NCI-H2196 (cell line): ENCODE data around the gene AOPEP.
"Not testable (repeated sequence)": the region's sequence is repeated elsewhere in the genome, so short reads cannot be mapped to it uniquely, and the experiment has no call there.

ENCODE experiments used
- DNase-seq: peaks from one replicate; lab custom pipeline; 2025; ENCODE audit not compliant: unreplicated experiment; lab: John Stamatoyannopoulos, UW

Gene AOPEP

GRCh38 chr9:94840738-94841137 lies 114.2 kb downstream of the AOPEP start:
- no peak for DNase-seq

DNA sequence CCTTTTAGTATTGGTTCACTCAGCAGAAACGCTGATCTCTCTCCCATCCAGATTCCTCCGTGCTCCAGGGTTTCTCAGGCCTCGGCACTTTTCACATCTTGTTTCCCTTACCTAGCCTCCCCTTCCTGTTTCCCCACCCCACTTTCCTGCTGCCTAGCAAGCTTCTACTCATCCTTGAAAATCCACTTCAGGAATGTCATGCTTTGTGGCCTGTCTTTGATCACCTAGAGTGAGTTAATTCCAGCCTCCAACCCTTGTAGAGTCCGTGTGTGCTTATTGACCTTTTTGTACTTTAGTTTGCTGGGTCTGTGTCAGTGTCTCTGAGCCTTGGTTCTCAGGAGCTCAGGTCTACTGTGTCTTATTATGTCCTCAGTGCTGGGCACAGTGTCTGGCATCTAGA lies 116.6 kb downstream of the AOPEP start:
- DNase-seq, result no peak

DNA sequence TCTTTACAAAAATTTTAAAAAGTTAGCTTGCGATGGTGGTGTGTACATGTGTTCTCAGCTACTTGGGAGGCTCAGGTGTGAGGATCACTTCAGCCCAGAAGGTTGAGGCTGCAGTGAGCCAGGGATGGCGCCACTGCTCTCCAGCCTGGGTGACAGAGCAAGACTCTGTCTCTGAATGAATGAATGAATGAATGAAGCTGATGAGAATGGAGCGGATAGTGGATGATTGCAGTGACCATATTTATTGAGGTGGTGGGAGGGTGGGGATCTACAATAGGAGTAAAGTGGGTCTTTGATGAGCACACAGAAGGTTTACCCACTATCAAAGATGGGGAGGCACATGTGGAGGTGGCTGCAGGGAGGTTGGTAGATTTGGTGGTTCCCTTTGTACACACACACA lies 120.2 kb downstream of the AOPEP start:
- DNase-seq, result no peak

- no peak for DNase-seq
These were observed 121.0 kb downstream of the AOPEP start for GRCh38 chr9:94847486-94847885.

GRCh38 chr9:94848791-94849190 lies 122.3 kb downstream of the AOPEP start:
- not testable (repeated sequence) for DNase-seq

- no peak for DNase-seq
These were observed 124.3 kb downstream of the AOPEP start for GRCh38 chr9:94850540-94851434.

GRCh38 chr9:94851467-94851866 lies 125.0 kb downstream of the AOPEP start:
- no peak for DNase-seq

- no peak for DNase-seq
These were observed 125.4 kb downstream of the AOPEP start for GRCh38 chr9:94851892-94852291.

GRCh38 chr9:94852373-94852772 lies 125.9 kb downstream of the AOPEP start:
- no peak for DNase-seq

DNA sequence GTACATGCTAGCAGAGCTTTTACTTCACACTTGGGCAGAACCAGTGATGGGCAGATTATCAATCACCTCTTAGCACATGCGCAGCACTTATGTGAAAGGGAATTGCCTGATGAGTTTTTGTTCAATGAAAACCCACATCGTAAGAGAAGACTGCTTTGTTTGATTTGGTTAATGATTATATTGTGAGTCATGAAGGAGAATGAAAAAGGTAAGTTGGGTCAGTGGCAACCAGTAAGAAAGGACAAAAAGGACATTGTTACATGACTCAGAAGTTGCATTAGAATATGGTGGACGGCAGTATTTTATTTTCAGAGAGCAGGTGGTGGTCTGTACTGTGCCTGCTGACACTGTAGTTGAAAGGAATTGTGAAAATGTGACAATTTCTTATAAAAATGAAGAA lies 127.4 kb downstream of the AOPEP start:
- no peak for DNase-seq

- DNase-seq, result no peak
These were observed 129.4 kb downstream of the AOPEP start for GRCh38 chr9:94855903-94856302.

DNA sequence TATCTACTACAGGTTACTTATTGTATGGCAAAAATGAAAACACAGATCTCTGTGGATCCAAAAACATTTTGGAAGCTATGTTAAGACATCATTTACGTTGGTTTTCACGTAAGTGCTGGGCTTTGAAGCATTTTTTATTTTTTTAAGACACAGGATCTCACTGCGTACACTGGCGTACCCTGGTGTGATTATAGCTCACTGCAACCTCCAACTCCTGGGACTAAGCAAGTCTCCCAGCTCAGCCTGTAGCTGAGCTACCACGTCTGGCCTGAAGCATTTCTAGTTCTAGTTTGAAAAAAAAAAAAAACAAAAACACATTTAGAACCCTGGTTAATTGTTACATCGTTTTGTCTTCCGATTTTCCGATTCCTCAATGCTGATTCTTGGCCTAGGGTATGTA lies 131.3 kb downstream of the AOPEP start:
- DNase-seq, result no peak

GRCh38 chr9:94859226-94859625 lies 132.7 kb downstream of the AOPEP start:
- no peak for DNase-seq

- no peak for DNase-seq
These were observed 133.4 kb downstream of the AOPEP start for GRCh38 chr9:94859891-94860290.

GRCh38 chr9:94860678-94861588 lies 134.4 kb downstream of the AOPEP start:
- DNase-seq, result peak; percentile 86

DNA sequence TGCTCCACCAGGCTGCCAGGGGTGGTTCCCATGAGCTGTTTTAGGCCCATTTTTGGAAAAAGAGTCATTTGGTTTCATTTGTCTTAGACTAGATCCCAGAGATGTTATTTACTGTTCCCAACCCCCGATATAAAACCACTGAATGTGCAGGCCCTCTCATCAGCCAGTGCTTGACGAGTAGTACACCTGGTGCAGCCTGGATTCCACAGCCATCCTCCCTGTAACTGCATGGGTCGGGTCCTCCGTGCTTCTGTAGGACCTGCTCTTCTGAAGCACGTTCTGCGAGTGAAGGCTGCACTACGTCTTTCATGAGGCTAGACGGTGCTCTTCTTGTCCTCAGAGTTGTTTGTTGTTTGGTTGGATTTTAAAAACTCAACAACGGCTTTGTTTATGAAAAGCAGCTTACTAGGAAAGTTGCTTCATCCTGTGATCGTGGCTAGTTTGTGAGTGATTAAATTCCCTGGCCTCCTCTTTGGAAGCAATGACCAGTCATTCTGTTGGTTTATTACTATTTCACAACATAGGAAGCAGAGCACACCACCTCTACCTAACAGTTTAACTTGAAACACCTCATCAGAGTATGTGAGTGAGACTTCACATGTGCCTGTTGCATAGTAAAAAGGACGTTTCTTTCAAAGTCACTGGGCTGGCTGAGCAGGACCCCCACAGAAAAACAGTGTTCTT lies 135.2 kb downstream of the AOPEP start:
- peak; percentile 90 for DNase-seq

DNA sequence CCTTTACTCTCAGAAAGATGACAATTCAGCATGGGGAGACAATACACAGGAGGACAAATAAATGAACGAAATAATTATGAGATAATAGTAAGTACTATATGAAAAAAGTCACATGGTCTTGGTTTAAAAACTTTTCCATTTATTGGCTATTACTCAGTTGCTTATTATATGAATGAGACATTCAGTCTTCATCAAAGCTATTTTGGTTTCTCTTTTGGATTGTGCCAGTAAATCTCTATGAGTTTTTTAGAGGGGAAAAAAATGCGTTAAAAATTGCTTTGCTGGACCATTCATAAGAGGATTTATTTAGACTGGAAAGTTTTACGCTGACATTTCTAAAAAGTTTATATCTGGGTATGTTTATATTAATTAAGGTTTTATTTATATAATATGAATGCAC lies 137.7 kb downstream of the AOPEP start:
- DNase-seq, result no peak

- no peak for DNase-seq
These were observed 138.5 kb downstream of the AOPEP start for GRCh38 chr9:94864862-94865509.

DNA sequence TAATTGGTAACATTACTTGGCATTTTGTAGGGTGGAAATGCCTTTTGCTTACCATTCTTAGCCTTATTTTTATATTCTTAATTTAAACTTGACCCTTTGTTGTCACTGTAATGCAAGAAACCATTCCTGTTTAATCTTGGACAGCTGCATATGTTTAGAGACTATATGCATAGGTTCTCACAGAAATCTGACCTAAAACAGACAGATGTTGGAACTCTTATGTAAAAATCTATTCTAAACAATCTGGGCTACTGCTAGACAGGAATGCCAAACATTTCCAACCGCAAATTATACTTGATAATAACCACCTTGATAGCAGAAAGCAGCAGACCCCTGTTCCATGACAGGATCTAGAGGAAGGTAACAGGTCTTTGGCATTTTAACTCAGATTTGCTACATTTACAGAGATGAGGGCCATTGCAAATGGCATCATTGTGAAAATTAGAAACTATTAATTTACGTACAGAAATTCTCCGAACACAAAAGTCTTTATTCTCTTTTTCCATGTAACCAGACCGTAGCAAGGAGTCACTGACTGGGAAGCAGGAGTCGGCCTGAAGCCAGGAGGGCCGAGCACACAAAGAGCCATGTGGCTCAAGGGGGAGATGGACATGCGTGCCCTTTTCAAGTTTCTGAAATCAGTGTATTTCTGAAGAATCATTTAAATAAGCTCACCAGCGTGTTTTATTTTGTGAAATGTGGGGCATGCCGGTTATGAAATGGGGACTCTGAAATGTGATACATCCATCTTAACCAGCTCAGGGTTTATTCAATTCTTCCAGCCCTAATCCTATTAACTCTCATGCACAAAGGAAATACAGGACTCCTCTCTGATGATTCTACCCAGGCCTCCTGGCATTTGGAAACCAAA lies 139.3 kb downstream of the AOPEP start:
- no peak for DNase-seq

GRCh38 chr9:94866770-94867169 lies 140.3 kb downstream of the AOPEP start:
- no peak for DNase-seq
